Measurements from ENCODE around the gene PDE6G.
A peak's percentile ranks its signal among the peaks of the same experiment; 100 is the strongest.
"Not testable (repeated sequence)": the region's sequence is repeated elsewhere in the genome, so short reads cannot be mapped to it uniquely, and the experiment has no call there.

The PDE6G gene

GRCh38 chr17:81630274-81630673, 26.1 kb downstream of the PDE6G start:
- DNase-seq, result no peak

- DNase-seq, result no peak
Measured at GRCh38 chr17:81621494-81622130, 34.7 kb downstream of the PDE6G start.

GRCh38 chr17:81618307-81618706, 38.0 kb downstream of the PDE6G start:
- not testable (repeated sequence) for DNase-seq

GRCh38 chr17:81616877-81617276, 39.5 kb downstream of the PDE6G start:
- DNase-seq, result no peak

GRCh38 chr17:81615401-81615930, 40.9 kb downstream of the PDE6G start:
- DNase-seq, result no peak

GRCh38 chr17:81612172-81612970, 44.0 kb downstream of the PDE6G start:
- DNase-seq, result no peak

GRCh38 chr17:81609541-81610311, 46.6 kb downstream of the PDE6G start:
- DNase-seq, result no peak

- DNase-seq, result no peak
Measured at GRCh38 chr17:81608605-81609004, 47.7 kb downstream of the PDE6G start.

GRCh38 chr17:81608082-81608481, 48.3 kb downstream of the PDE6G start:
- no peak for DNase-seq

GRCh38 chr17:81607431-81607830, 48.9 kb downstream of the PDE6G start:
- DNase-seq, result no peak

- no peak for DNase-seq
Measured at GRCh38 chr17:81603846-81604610, 52.3 kb downstream of the PDE6G start.

- peak; percentile 48 for DNase-seq
Measured at GRCh38 chr17:81601525-81602120, 54.7 kb downstream of the PDE6G start.

All from left hindlimb (tissue), 1 donor.